NCI-H1048 (cell line): ENCODE measurements around the gene HECTD1.
"Not testable (repeated sequence)": the region's sequence is repeated elsewhere in the genome, so short reads cannot be mapped to it uniquely, and the experiment has no call there.

Experiments used
- DNase-seq: peaks from one replicate; lab custom pipeline; 2025; lab: John Stamatoyannopoulos, UW

The HECTD1 gene

GRCh38 chr14:31194095-31194494, 13.5 kb downstream of the HECTD1 start:
- DNase-seq, result no peak

GRCh38 chr14:31192544-31192943, 15.0 kb downstream of the HECTD1 start:
- not testable (repeated sequence) for DNase-seq

GRCh38 chr14:31190717-31191263, 16.8 kb downstream of the HECTD1 start:
- no peak for DNase-seq

- DNase-seq, result no peak
These were observed 17.4 kb downstream of the HECTD1 start for GRCh38 chr14:31190219-31190603.

- DNase-seq, result no peak
These were observed 18.0 kb downstream of the HECTD1 start for GRCh38 chr14:31189346-31190218.

- DNase-seq, result no peak
These were observed 18.8 kb downstream of the HECTD1 start for GRCh38 chr14:31188744-31189143.

GRCh38 chr14:31182016-31182415, 25.6 kb downstream of the HECTD1 start:
- DNase-seq, result not testable (repeated sequence)

GRCh38 chr14:31181271-31181670, 26.3 kb downstream of the HECTD1 start:
- no peak for DNase-seq

GRCh38 chr14:31180299-31181051, 27.1 kb downstream of the HECTD1 start:
- DNase-seq, result no peak

- DNase-seq, result no peak
These were observed 33.2 kb downstream of the HECTD1 start for GRCh38 chr14:31174433-31174832.

- DNase-seq, result no peak
These were observed 34.3 kb downstream of the HECTD1 start for GRCh38 chr14:31173120-31173837.

GRCh38 chr14:31172084-31172483, 35.5 kb downstream of the HECTD1 start:
- DNase-seq, result no peak

GRCh38 chr14:31170411-31170810, 37.2 kb downstream of the HECTD1 start:
- no peak for DNase-seq

- DNase-seq, result no peak
These were observed 37.7 kb downstream of the HECTD1 start for GRCh38 chr14:31169877-31170276.

- DNase-seq, result no peak
These were observed 40.6 kb downstream of the HECTD1 start for GRCh38 chr14:31167032-31167431.

GRCh38 chr14:31166271-31166561, 41.4 kb downstream of the HECTD1 start:
- DNase-seq, result no peak

GRCh38 chr14:31164115-31164514, 43.5 kb downstream of the HECTD1 start:
- DNase-seq, result no peak

GRCh38 chr14:31162910-31163649, 44.5 kb downstream of the HECTD1 start:
- DNase-seq, result no peak

- no peak for DNase-seq
These were observed 46.3 kb downstream of the HECTD1 start for GRCh38 chr14:31161274-31161673.

- DNase-seq, result no peak
These were observed 47.8 kb downstream of the HECTD1 start for GRCh38 chr14:31159682-31160296.

GRCh38 chr14:31154956-31155355, 52.6 kb downstream of the HECTD1 start:
- DNase-seq, result no peak
